Measurements from ENCODE around the gene AAK1. TPM values are rescaled to one million over a fixed set of nuclear protein-coding genes. Genes with fewer than 3 reads are reported as not detected.
"Not testable (repeated sequence)": the region's sequence is repeated elsewhere in the genome, so short reads cannot be mapped to it uniquely, and the experiment has no call there.

Gene AAK1
- total and polyA plus RNA-seq, 8 donors: 12.9 to 115 (median 66.8) TPM

GRCh38 chr2:69553991-69554390 lies 89.5 kb downstream of the AAK1 start:
- no peak overlapping the region for H3K27ac ChIP-seq
- no peak for DNase-seq
- intact Hi-C loops (cut with DNase I; ENCODE audit: low total_unique reads): no loop called here
- WGBS, 5 donors: 87 to 90% (median 89%) methylated on average over 7 of the region's 7 CpGs
- H3K36me3 ChIP-seq: peaks cover 0 to 31% (median 15%) of the 10 kb centered on the region in 4 donors
- TF ChIP-seq CTCF (IDR thresholded peaks at IDR 0.05) (no peak), POLR2A (IDR thresholded peaks at IDR 0.05) (no peak), EP300 (IDR thresholded peaks at IDR 0.05) (no peak), POLR2AphosphoS5 (IDR thresholded peaks at IDR 0.05) (no peak)
- H3K4me3 ChIP-seq: no peak overlapping the region
- H3K27me3 ChIP-seq: no peaks in the 10 kb centered on the region
- no peaks in the 10 kb centered on the region for H3K9me3 ChIP-seq
- H3K4me1 ChIP-seq: peaks cover 0 to 23% (median 3%) of the 10 kb centered on the region in 4 donors

GRCh38 chr2:69550511-69550910 lies 93.0 kb downstream of the AAK1 start:
- H3K27ac ChIP-seq; H3K4me3 ChIP-seq; H3K27me3 ChIP-seq; H3K9me3 ChIP-seq; intact Hi-C loops (cut with DNase I; ENCODE audit: low total_unique reads); DNase-seq: not testable (repeated sequence)
- Histone ChIP-seq H3K4me1 (peaks cover 0 to 26% (median 3%) of the 10 kb centered on the region in 4 donors), H3K36me3 (peaks cover 0 to 20% (median 15%) of the 10 kb centered on the region in 4 donors)
- WGBS, 5 donors: 91 to 98% (median 96%) methylated on average over 12 of the region's 12 CpGs

GRCh38 chr2:69549421-69549820 lies 94.1 kb downstream of the AAK1 start:
- TF ChIP-seq EP300 (IDR thresholded peaks at IDR 0.05): no peak
- TF ChIP-seq POLR2AphosphoS5 (IDR thresholded peaks at IDR 0.05): no peak
- H3K36me3 ChIP-seq: peaks cover 0 to 12% (median 8%) of the 10 kb centered on the region in 4 donors
- no peaks in the 10 kb centered on the region for H3K27me3 ChIP-seq
- H3K9me3 ChIP-seq: peaks cover 0 to 5% (median 2%) of the 10 kb centered on the region in 4 donors
- intact Hi-C loops (cut with DNase I; ENCODE audit: low total_unique reads): no loop called here
- H3K4me3 ChIP-seq: no peak overlapping the region
- DNase-seq: no peak
- peaks cover 0 to 18% (median 0%) of the 10 kb centered on the region in 4 donors for H3K4me1 ChIP-seq
- H3K27ac ChIP-seq: no peak overlapping the region

- no peak for DNase-seq
- H3K4me3 ChIP-seq: no peak overlapping the region
- 72 to 78% (median 75%) methylated on average over 2 of the region's 2 CpGs for WGBS, 5 donors
- intact Hi-C loops (cut with DNase I; ENCODE audit: low total_unique reads): no loop called here
- H3K36me3 ChIP-seq: peaks cover 0 to 21% (median 15%) of the 10 kb centered on the region in 4 donors
- H3K9me3 ChIP-seq: peaks cover 0 to 5% (median 2%) of the 10 kb centered on the region in 4 donors
- TF ChIP-seq EP300 (IDR thresholded peaks at IDR 0.05) (no peak), CTCF (IDR thresholded peaks at IDR 0.05) (no peak), POLR2AphosphoS5 (IDR thresholded peaks at IDR 0.05) (no peak), POLR2A (IDR thresholded peaks at IDR 0.05) (no peak)
- H3K27me3 ChIP-seq: no peaks in the 10 kb centered on the region
- H3K27ac ChIP-seq: no peak overlapping the region
- peaks cover 0 to 18% (median 0%) of the 10 kb centered on the region in 4 donors for H3K4me1 ChIP-seq
Measured at GRCh38 chr2:69547984-69548715, 95.4 kb downstream of the AAK1 start.

GRCh38 chr2:69546646-69547045 lies 96.9 kb downstream of the AAK1 start:
- H3K4me3 ChIP-seq: no peak overlapping the region
- 94 to 100% (median 100%) methylated on average over 1 of the region's 1 CpG for WGBS, 5 donors
- TF ChIP-seq POLR2AphosphoS5 (IDR thresholded peaks at IDR 0.05): no peak
- no peak for TF ChIP-seq EP300 (IDR thresholded peaks at IDR 0.05)
- TF ChIP-seq CTCF (IDR thresholded peaks at IDR 0.05): no peak
- no peak for TF ChIP-seq POLR2A (IDR thresholded peaks at IDR 0.05)
- peaks cover 0 to 5% (median 2%) of the 10 kb centered on the region in 4 donors for H3K9me3 ChIP-seq
- peaks cover 0 to 18% (median 0%) of the 10 kb centered on the region in 4 donors for H3K4me1 ChIP-seq
- intact Hi-C loops (cut with DNase I; ENCODE audit: low total_unique reads): no loop called here
- H3K27ac ChIP-seq: no peak overlapping the region
- DNase-seq: no peak
- H3K36me3 ChIP-seq: peaks cover 6 to 32% (median 29%) of the 10 kb centered on the region in 4 donors
- H3K27me3 ChIP-seq: no peaks in the 10 kb centered on the region

All from stomach (tissue), 9 donors.